Measurements from ENCODE around the gene CDKN2B-AS1.

Gene CDKN2B-AS1

DNA sequence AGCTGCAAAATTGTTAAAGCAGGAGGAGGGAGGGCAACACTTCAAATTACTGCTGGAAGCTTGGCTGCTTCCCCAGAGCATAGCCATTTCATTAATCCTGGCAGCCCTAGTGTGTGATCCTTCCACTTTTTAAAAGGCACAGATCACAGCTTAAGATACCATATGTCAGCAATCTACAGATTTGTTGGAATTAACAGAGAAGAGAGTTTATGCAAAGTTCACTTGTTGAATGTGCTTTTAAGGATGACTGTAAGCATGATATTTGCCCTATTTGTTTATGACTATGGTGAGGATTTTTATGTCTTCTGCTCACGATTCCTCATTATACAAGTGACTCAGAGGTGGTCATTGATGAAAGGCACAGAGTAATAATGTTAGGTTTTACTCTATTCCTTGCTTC, 170.6 kb downstream of the CDKN2B-AS1 start:
- DNase-seq, result no peak

DNA sequence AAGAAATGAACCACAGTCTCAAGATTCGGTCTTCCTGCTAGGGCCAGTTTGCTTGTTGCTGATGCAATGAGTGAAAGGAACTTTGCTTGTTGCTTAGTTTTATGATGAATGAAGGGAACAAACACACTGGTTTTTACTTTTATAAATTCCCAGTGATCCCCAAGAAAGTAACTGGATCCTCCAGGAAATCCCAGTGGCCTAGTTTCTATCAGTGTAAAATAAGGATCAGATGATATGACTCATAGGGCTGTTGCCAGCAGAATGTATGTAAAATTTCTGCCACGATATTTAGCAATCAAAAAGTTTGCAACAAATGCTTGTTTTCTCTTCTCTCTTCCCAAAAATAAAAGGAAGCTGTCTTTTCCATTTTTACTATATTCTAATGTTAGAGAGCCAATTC, 174.7 kb downstream of the CDKN2B-AS1 start:
- no peak for DNase-seq

DNA sequence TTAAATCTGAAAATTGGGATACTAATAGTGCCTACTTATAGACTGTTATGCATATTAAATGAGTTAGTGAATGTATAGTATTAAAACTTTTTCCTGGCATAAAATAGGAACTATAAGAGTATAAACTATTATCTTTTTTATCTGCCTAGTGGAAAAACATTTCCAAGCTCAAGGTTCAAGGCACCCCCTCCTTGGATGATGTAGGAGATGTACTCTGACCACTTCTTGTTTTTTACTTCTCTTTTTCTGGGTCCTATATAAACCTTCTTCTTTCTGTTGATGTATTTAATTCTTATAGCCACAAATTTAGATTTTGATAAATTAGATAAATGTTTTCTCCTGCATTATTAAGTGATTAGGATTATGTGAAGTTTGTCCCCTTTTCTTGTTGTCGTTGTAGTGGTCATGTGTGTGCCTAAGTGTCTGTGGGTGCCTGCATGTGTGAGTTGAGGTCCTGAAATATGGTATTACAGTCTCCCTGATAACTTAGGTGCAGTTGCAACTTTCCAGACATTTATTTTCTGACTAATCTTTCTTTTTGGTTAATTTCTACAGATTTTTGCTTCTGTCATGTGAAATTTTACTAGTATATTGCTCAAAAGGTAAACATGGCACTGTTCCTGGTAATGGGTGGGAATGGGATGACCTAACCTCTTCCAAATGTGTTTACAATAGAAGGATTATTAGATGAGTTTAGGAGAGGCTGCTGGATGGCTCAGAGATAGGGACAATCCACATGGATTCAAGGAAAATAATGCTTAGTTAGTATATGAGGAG, 175.3 kb downstream of the CDKN2B-AS1 start:
- DNase-seq, result no peak
